Activated CD4-positive, alpha-beta T cell treated with anti-CD3 and anti-CD28 coated beads, Interleukin-2, amount 50 U/mL, for 1 hour (primary cell): ENCODE results near the gene CDT1.

Experiments
- DNase-seq: peaks from one replicate; pipeline ENCODE4 v3.0.0-alpha.2; 2020

CDT1 gene

DNA sequence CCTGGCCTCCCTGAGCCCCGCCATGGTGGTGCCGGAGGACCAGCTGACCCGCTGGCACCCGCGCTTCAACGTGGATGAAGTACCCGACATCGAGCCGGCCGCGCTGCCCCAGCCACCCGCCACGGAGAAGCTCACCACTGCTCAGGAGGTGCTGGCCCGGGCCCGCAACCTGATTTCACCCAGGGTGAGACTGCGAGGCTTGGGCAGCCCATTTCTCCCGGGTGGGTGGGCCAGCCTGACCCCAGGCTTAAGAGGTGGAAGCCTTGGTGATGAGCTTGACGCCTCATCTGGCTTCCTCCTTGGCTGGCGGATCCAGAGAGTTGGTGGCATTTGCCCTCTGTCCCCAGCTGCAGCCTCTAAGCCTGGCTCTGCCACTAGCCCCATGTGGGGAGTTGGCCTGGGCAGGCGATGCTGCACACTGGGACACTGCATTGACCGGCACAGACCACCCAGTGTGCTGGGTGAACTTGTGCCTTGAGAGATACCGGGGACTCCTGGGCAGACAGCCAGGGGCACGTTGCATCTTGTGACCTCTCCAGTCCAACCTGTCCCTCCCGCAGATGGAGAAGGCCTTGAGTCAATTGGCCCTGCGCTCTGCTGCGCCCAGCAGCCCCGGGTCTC lies 3.0 kb downstream of the CDT1 start:
- DNase-seq, result no peak

DNA sequence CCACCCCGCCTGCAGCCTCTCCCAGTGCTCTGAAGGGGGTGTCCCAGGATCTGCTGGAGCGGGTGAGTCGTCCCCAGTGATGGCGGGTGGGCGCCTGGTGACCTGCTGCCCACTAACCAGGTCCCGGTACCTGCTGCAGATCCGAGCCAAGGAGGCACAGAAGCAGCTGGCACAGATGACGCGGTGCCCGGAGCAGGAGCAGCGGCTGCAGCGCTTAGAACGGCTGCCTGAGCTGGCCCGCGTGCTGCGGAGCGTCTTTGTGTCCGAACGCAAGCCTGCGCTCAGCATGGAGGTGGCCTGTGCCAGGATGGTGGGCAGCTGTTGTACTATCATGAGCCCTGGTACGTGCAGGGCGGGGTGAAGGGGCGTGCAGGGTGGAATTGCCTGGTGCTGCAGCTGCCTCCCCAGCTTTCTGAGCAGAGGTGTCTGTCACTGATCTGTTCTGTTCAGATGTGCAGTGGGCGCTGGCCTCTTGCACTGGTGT lies 3.6 kb downstream of the CDT1 start:
- DNase-seq, result no peak

DNA sequence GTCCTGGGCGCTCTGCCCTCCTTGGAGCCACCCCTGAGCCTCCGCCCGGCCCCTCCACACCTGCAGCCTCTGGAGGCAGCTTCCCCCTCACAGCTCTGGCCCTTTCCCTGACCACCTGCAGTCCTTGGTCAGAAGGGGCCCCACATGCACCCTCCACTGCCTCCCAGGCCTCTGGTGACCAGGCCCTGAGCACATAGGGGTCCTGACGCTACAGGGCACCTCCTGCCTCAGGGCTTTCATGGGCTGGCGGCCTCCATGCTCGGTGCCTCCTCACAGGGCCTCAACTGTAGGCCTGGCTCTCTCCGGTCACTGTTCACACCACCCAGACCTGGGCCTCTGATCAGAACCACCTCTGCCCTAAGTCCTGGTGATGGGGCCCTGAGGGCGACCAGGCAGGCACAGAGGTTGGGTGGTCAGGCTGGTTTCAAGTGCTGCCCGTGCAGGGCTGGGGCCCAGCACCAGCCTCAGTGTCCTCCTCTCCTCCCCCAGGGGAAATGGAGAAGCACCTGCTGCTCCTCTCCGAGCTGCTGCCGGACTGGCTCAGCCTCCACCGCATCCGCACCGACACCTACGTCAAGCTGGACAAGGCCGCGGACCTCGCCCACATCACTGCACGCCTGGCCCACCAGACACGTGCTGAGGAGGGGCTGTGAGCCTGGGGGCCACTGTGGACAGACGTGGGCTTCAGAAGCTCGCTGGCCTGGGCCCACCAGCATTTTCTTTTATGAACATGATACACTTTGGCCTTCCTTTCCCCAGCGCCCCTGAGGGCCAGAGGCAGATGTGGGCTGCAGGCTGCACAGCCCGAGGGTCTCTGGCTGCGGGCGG lies 4.3 kb downstream of the CDT1 start:
- DNase-seq, result no peak

- no peak for DNase-seq
Observed at GRCh38 chr16:88809068-88809675, 5.6 kb downstream of the CDT1 start.

GRCh38 chr16:88809676-88810165 lies 6.1 kb downstream of the CDT1 start:
- DNase-seq, result no peak

- no peak for DNase-seq
Observed at GRCh38 chr16:88810166-88810911, 6.8 kb downstream of the CDT1 start.

GRCh38 chr16:88810912-88811768 lies 7.6 kb downstream of the CDT1 start:
- peak; percentile 53 for DNase-seq

DNA sequence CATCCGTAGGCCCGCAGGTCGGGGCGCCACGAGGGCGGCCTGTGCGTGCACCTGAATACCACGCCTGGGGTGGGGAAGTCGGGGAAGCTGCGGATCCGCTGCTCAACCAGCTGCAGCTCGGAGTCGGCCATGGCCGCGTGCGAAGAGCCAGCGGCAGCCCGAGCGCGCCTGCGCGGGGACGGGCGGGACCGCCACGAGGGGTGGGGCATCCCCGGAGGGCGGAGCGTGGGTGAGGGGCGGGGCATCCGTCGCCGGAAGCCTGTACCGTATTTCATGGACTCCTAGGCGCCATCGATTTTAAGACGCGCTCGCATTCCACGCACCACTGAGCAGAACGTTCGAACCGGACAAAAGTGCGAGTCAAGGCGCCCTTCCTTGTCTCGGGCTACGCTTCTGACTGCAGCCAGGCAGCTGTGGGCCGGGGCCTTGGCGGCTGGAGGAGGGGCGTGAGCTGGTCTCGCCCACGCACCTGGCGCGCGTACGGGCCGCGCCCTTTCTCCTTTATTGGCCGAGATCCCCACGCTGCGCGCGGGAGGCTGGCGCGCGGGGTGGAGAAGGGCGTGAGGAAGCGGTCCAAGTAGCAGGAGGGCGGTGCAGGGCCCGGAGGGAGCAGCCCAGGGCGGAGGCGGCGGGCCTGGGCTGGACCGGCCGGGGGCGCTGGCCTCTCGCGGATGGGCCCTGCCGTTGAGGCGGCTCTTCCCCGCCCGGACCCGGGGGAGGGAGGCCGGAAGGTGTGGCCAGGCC lies 8.4 kb downstream of the CDT1 start, which contains the start of gene APRT:
Gene APRT (minus strand): TSS at position 160 of the 744 bp plus-strand sequence. CDS start 29 bp downstream, at position 131.
- DNase-seq, result peak; percentile 97

DNA sequence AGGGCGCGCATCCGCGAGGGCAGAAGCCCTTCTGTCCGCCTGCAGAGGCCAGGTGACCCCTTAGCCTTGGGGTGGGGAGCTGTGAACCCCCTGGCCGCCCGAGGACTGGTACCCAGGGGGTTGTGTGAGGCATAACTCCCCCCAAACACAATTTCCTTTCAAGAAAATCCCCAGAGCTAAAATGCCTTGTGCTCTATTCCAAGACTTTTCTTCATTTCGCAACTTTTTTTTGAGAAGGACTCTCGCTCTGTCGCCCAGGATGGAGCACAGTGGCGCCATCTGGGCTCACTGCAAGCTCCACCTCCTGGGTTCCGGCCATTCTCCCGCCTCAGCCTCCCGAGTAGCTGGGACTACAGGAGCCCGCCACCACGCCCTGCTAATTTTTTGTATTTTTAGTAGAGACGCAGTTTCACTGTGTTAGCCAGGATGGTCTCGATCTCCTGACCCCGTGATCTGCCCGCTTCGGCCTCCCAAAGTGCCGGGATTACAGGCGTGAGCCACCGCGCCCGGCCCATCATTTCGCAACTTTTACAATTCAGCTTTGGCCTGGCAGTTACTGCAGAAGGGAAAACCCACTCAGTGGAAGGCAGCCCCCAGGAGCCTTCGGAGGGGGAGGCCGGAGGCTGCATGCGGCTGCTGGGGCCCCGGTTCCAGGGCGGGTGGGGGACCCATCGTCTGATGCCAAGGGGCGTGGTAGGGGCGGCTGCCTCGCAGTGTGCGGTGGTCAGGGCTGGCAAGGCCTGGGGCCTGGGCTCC lies 9.1 kb downstream of the CDT1 start:
- DNase-seq, result no peak

DNA sequence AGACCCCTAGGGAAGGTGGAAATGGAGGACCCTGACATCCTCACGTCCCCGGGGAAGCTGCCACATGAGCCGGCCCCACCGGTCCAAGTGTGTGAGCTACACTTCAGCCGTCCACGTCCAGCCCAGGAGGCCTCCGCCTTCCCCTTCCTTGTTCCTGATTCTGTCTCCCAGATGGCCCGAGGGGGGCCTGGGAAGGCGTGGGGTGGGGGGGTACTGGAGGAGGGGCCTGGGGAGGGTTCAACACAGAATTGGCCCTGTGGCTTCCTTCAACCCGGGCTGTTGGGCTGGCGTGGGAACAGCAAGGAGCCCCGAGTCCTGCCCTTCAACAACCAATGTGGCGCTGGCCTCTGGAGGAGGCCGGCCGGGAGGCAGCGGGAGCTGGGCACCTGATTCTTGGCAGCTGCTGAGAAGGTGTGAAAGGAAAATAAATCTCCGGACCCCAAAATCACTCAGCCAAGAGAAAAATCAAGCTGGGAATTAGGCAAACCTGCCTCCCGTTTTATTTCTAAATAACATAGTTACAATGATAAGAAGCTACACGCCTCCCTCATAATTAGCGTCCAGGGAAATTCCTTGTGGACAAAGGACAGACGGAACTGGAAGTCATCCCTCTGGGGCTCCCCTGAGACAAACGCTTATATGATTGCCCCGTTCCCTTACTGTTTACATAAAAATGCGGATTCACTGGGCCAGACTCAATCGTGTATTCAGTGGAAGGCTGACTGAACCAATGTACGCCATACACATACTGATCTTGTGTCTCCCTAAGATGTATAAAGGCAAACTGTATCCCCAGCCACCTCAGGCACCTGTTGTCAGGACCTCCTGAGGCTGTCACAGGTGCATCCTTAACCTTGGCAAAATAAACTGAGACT lies 9.9 kb downstream of the CDT1 start:
- no peak for DNase-seq

DNA sequence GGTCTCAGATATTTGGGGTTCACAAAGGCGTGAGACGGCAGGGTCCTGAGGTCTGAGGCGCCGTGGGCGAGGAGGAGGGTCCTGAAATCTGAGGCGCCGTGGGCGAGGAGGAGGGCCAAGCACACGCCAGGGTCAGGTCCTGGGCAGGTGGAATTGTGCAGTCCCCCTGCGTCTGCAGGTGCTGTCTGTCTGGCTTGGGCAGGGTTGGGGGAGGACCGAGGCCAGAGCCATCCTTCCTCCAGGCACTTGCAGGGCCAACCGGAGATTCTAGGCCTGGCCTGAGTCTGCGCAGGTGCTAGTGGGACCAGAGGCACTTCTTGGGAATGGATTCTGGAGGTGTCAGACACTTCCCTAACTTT lies 10.5 kb downstream of the CDT1 start:
- DNase-seq, result no peak

DNA sequence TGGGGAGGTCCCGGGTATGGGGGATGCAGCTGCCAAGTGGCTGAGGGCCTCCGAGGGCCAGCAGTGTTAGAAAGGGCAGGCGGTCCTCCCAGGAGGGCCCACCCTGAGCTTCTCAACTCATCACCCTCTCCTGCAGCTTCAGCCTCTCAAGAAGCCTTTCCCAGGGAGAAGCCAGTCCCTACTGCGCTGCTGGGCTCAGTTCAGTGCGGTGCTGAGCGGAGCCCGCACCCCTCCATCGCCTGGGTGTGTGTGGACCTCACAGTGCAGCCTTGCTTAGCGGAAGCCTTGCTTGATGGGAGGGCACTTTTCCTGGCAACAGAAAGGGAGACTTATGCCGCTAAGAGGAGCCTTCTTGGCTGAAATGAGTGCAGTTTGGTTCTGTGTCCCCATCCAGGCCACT lies 11.6 kb downstream of the CDT1 start:
- DNase-seq, result no peak

- peak; percentile 57 for DNase-seq
Observed at GRCh38 chr16:88815901-88816589, 12.5 kb downstream of the CDT1 start.

- no peak for DNase-seq
Observed at GRCh38 chr16:88816736-88817535, 13.3 kb downstream of the CDT1 start.

GRCh38 chr16:88817785-88818574 lies 14.4 kb downstream of the CDT1 start:
- DNase-seq, result no peak

DNA sequence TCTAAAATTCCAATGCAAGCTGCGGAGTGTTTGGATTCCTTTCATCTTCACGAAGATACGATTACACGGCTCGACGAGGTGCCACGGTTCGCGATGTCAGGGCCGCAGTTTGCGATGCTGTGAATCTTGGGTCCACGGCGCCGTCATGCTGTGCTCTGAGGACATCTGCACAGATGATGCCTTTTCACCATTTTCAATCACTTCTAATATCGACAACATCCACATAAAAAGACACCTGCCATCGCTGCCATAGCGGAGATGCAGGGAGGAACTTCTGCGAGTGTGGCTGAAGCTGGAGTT lies 14.9 kb downstream of the CDT1 start:
- DNase-seq, result no peak

- no peak for DNase-seq
Observed at GRCh38 chr16:88819126-88819525, 15.5 kb downstream of the CDT1 start.
